Measurements from ENCODE around the gene ZNF285.

DNA sequence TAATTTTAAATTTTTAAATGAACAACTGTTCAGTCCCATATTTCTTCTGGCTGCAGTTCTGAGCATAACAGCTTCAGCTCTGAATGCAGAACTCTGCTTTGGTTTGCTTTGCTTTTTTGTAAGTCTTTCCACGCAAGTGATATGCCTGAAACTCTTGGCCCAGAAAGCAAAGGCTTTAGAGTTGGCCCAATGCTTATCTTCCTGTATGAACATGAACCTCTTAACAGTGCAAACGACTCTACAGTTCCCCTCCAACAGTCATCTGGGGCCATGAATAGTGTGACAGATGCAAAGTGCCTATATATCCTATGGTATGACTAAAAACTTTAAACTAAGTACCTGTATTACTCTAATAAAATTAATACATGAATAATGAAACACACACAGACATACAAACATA is 59.6 kb downstream of the ZNF285 start:
- TF ChIP-seq JUN (IDR thresholded peaks at IDR 0.05): no peak
- TF ChIP-seq, protein P1, sequence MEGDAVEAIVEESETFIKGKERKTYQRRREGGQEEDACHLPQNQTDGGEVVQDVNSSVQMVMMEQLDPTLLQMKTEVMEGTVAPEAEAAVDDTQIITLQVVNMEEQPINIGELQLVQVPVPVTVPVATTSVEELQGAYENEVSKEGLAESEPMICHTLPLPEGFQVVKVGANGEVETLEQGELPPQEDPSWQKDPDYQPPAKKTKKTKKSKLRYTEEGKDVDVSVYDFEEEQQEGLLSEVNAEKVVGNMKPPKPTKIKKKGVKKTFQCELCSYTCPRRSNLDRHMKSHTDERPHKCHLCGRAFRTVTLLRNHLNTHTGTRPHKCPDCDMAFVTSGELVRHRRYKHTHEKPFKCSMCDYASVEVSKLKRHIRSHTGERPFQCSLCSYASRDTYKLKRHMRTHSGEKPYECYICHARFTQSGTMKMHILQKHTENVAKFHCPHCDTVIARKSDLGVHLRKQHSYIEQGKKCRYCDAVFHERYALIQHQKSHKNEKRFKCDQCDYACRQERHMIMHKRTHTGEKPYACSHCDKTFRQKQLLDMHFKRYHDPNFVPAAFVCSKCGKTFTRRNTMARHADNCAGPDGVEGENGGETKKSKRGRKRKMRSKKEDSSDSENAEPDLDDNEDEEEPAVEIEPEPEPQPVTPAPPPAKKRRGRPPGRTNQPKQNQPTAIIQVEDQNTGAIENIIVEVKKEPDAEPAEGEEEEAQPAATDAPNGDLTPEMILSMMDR (IDR thresholded peaks at IDR 0.05): no peak
- TF ChIP-seq CHD2 (IDR thresholded peaks at IDR 0.05; ENCODE audit: low read length, partially characterized antibody): no peak
- TF ChIP-seq POLR2A (IDR thresholded peaks at IDR 0.05; ENCODE audit: low read length): no peak
- TF ChIP-seq RAD21 (conservative IDR thresholded peaks at IDR 0.05 in 1 of 2, IDR thresholded peaks at IDR 0.05 in 1 of 2): no peak
- TF ChIP-seq USF2 (IDR thresholded peaks at IDR 0.05): no peak
- TF ChIP-seq EP300 (IDR thresholded peaks at IDR 0.05): no peak
- TF ChIP-seq TP53 (CRISPR knock-in tag; IDR thresholded peaks at IDR 0.05): no peak
- TF ChIP-seq, protein P2, sequence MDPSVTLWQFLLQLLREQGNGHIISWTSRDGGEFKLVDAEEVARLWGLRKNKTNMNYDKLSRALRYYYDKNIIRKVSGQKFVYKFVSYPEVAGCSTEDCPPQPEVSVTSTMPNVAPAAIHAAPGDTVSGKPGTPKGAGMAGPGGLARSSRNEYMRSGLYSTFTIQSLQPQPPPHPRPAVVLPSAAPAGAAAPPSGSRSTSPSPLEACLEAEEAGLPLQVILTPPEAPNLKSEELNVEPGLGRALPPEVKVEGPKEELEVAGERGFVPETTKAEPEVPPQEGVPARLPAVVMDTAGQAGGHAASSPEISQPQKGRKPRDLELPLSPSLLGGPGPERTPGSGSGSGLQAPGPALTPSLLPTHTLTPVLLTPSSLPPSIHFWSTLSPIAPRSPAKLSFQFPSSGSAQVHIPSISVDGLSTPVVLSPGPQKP (IDR thresholded peaks at IDR 0.05; ENCODE audit: low read depth, low read length): no peak
- no peak for TF ChIP-seq MAFK (IDR thresholded peaks at IDR 0.05; ENCODE audit: partially characterized antibody)
- TF ChIP-seq RFX5 (IDR thresholded peaks at IDR 0.05): no peak
- no peak for TF ChIP-seq MAZ (IDR thresholded peaks at IDR 0.05; ENCODE audit: borderline replicate concordance, low read depth, low read length)
- TF ChIP-seq REST (IDR thresholded peaks at IDR 0.05): no peak
- no peak for TF ChIP-seq HOXB5 (CRISPR knock-in tag; IDR thresholded peaks at IDR 0.05)
